Coronary artery (tissue), 2 donors: ENCODE measurements around the gene TRIM67.

Experiments used
- DNase-seq: peaks from one replicate; pipeline ENCODE4 v3.0.0-alpha.2; 2017; ENCODE audit warnings: low spot score
- H3K27ac ChIP-seq, 2 donors: fragments of 200-600 bp; sonication (generic); one replicate each; pipeline ENCODE4 v1.5.1; 2016 to 2019
- H3K4me3 ChIP-seq: fragments of 200-600 bp; sonication (generic); 2 replicates; pipeline ENCODE4 v1.5.1; 2016; ENCODE audit warnings: mild to moderate bottlenecking, moderate library complexity
- TF ChIP-seq, protein P1 (sequence below): fragments of 200-600 bp; sonication (generic); IDR thresholded peaks from one replicate; pipeline ENCODE4 v1.5.1; 2019; ENCODE audit warnings: antibody characterized with exemption

The TRIM67 gene

DNA sequence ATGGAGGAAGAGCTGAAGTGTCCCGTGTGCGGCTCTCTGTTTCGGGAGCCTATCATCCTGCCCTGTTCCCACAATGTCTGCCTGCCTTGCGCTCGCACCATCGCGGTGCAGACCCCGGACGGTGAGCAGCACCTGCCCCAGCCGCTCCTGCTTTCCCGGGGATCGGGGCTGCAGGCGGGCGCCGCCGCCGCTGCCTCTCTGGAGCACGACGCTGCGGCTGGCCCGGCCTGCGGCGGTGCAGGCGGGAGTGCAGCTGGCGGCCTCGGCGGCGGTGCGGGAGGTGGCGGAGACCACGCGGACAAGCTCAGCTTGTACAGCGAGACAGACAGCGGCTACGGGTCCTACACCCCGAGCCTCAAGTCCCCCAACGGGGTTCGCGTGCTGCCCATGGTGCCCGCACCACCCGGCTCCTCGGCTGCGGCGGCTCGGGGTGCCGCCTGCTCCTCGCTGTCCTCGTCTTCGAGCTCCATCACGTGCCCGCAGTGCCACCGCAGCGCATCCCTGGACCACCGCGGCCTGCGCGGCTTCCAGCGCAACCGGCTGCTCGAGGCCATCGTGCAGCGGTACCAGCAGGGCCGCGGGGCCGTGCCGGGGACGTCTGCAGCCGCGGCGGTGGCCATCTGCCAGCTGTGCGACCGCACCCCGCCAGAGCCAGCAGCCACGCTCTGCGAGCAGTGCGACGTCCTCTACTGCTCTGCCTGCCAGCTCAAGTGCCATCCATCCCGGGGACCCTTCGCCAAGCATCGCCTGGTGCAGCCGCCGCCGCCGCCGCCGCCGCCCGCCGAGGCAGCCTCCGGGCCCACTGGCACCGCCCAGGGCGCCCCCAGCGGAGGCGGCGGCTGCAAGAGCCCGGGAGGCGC lies 1.3 kb downstream of the TRIM67 start:
- Histone ChIP-seq H3K4me3 (peak overlapping the region; percentile 68), H3K27ac (no peak overlapping the region)
- no peak for DNase-seq
- TF ChIP-seq, protein P1, sequence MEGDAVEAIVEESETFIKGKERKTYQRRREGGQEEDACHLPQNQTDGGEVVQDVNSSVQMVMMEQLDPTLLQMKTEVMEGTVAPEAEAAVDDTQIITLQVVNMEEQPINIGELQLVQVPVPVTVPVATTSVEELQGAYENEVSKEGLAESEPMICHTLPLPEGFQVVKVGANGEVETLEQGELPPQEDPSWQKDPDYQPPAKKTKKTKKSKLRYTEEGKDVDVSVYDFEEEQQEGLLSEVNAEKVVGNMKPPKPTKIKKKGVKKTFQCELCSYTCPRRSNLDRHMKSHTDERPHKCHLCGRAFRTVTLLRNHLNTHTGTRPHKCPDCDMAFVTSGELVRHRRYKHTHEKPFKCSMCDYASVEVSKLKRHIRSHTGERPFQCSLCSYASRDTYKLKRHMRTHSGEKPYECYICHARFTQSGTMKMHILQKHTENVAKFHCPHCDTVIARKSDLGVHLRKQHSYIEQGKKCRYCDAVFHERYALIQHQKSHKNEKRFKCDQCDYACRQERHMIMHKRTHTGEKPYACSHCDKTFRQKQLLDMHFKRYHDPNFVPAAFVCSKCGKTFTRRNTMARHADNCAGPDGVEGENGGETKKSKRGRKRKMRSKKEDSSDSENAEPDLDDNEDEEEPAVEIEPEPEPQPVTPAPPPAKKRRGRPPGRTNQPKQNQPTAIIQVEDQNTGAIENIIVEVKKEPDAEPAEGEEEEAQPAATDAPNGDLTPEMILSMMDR, result no peak

- TF ChIP-seq, protein P1, result no peak
Observed at GRCh38 chr1:231163830-231164427, 2.1 kb downstream of the TRIM67 start.

DNA sequence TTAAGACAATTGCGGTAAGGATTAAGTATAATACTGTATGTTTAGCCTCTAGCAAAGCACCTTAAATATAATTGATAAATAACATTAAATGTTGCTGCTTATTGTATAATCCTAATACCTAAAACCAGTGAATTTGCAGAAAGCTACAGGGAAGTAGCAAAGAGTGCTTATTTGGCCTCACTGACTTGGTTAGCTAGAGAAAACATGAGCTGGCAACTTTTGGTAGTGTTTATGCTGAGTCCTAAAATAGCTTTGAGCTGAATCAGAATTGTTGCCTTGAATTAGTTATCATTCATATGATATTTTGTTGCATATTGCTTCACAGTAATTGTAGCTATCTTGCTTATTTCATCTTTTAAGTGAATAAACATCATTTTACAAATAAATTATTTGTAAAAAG lies 3.5 kb downstream of the TRIM67 start:
- TF ChIP-seq, protein P1, result no peak
- DNase-seq, result no peak

More at GRCh38 chr1:231163830-231164427, 2.1 kb downstream of the TRIM67 start:
- Histone ChIP-seq H3K4me3 (no peak overlapping the region), H3K27ac (no peak overlapping the region)
- no peak for DNase-seq

GRCh38 chr1:231166398-231166797 lies 4.5 kb downstream of the TRIM67 start:
- Histone ChIP-seq H3K27ac (no peak overlapping the region), H3K4me3 (no peak overlapping the region)

More for the DNA sequence above, 3.5 kb downstream of the TRIM67 start:
- H3K27ac ChIP-seq, result no peak overlapping the region
- no peak overlapping the region for H3K4me3 ChIP-seq

GRCh38 chr1:231170875-231171274 lies 9.0 kb downstream of the TRIM67 start:
- TF ChIP-seq, protein P1, result no peak
- peak; percentile 17 for DNase-seq
- no peak overlapping the region for H3K4me3 ChIP-seq
- H3K27ac ChIP-seq, result no peak overlapping the region

More at GRCh38 chr1:231166398-231166797, 4.5 kb downstream of the TRIM67 start:
- DNase-seq, result no peak
- TF ChIP-seq, protein P1, result no peak

GRCh38 chr1:231171623-231172197 lies 9.9 kb downstream of the TRIM67 start:
- TF ChIP-seq, protein P1, result no peak
- no peak overlapping the region for H3K27ac ChIP-seq
- peak; percentile 50 for DNase-seq
- H3K4me3 ChIP-seq, result no peak overlapping the region
